ENCODE data around the gene MAP4K3. TPM values are rescaled to one million over a fixed set of nuclear protein-coding genes. Genes with fewer than 3 reads are reported as not detected.

The MAP4K3 gene
- total RNA-seq, 2 donors from 2014 or later: 22.2 to 30.9 TPM

GRCh38 chr2:39377226-39377939 lies 59.7 kb downstream of the MAP4K3 start:
- intact Hi-C loops (cut with DNase I): loop anchor here (10.0 kb wide), 1 partner anchor 147 kb away; no protein-coding TSS in a partner anchor
- H3K27ac ChIP-seq: no peak overlapping the region
- no peak for DNase-seq
- H3K36me3 ChIP-seq: no peaks in the 10 kb centered on the region
- H3K9me3 ChIP-seq: no peaks in the 10 kb centered on the region
- no peaks in the 10 kb centered on the region for H3K27me3 ChIP-seq
- no peak overlapping the region for H3K9ac ChIP-seq (ENCODE audit: low read depth in 2 of 2, low read length in 2 of 2)
- no peak for TF ChIP-seq CTCF (IDR thresholded peaks at IDR 0.05)
- H3K4me3 ChIP-seq: no peak overlapping the region
- no peaks in the 10 kb centered on the region for H3K4me1 ChIP-seq

GRCh38 chr2:39375917-39376316 lies 61.2 kb downstream of the MAP4K3 start:
- Histone ChIP-seq H3K27ac (no peak overlapping the region), H3K9ac (ENCODE audit: low read depth in 2 of 2, low read length in 2 of 2) (no peak overlapping the region), H3K4me3 (no peak overlapping the region), H3K4me1 (no peaks in the 10 kb centered on the region), H3K27me3 (no peaks in the 10 kb centered on the region), H3K36me3 (no peaks in the 10 kb centered on the region), H3K9me3 (no peaks in the 10 kb centered on the region)
- no peak for DNase-seq
- TF ChIP-seq CTCF (IDR thresholded peaks at IDR 0.05): no peak
- intact Hi-C loops (cut with DNase I): loop anchor here (10.0 kb wide), 1 partner anchor 149 kb away; no protein-coding TSS in a partner anchor

- TF ChIP-seq CTCF (IDR thresholded peaks at IDR 0.05): no peak
- no peaks in the 10 kb centered on the region for H3K4me1 ChIP-seq
- no peaks in the 10 kb centered on the region for H3K27me3 ChIP-seq
- no peak overlapping the region for H3K4me3 ChIP-seq
- no peaks in the 10 kb centered on the region for H3K36me3 ChIP-seq
- intact Hi-C loops (cut with DNase I): loop anchor here (10.0 kb wide), 1 partner anchor 152 kb away; no protein-coding TSS in a partner anchor
- H3K9me3 ChIP-seq: no peaks in the 10 kb centered on the region
- no peak overlapping the region for H3K27ac ChIP-seq
- H3K9ac ChIP-seq (ENCODE audit: low read depth in 2 of 2, low read length in 2 of 2): no peak overlapping the region
- no peak for DNase-seq
Observed at GRCh38 chr2:39373181-39373802, 63.8 kb downstream of the MAP4K3 start.

DNA sequence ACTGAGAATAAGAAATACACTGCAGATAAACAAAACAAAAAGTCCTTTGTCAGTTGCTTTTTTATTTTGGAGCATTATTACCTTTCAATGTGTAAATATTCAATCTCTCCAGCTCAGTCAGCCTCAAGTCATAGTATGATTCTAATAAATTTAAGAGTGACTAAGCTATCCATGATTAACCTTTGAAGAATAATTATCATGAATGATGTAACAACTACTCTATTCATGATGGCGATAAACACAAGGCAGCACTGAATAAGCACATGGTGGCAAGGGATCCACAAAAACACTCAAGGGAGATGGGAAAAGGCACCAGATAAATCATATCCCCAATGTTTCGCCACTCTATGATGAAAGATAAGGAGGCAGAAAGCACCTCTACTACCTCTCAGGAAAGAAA lies 67.0 kb downstream of the MAP4K3 start:
- no peak overlapping the region for H3K4me3 ChIP-seq
- no peak overlapping the region for H3K27ac ChIP-seq
- no peak overlapping the region for H3K9ac ChIP-seq (ENCODE audit: low read depth in 2 of 2, low read length in 2 of 2)
- no peaks in the 10 kb centered on the region for H3K36me3 ChIP-seq
- no peak for TF ChIP-seq CTCF (IDR thresholded peaks at IDR 0.05)
- intact Hi-C loops (cut with DNase I): loop anchor here (10.0 kb wide), 1 partner anchor 155 kb away; no protein-coding TSS in a partner anchor
- H3K27me3 ChIP-seq: no peaks in the 10 kb centered on the region
- DNase-seq: no peak
- H3K4me1 ChIP-seq: no peaks in the 10 kb centered on the region
- H3K9me3 ChIP-seq: no peaks in the 10 kb centered on the region

DNA sequence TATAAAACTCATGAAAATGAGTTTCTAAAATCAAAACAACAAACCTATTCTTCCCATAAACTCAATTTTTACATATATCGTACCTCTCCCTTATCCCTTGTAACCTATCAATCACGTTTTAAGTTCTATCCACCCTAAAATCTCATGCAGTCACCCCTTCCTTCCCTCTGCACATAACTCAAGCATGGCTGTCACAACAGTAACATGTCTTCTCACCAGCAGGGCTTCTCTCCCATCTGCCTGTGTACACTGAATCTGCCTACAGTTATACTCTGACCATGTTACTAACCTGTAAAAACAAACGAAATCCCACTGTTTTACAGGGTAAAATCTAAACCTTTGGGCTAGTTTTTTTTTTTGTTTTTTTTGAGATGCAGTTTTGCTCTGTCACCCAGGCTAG lies 68.2 kb downstream of the MAP4K3 start:
- DNase-seq: no peak
- H3K27ac ChIP-seq: no peak overlapping the region
- H3K4me3 ChIP-seq: no peak overlapping the region
- H3K9ac ChIP-seq (ENCODE audit: low read depth in 2 of 2, low read length in 2 of 2): no peak overlapping the region
- H3K36me3 ChIP-seq: no peaks in the 10 kb centered on the region
- no peaks in the 10 kb centered on the region for H3K9me3 ChIP-seq
- H3K4me1 ChIP-seq: no peaks in the 10 kb centered on the region
- H3K27me3 ChIP-seq: no peaks in the 10 kb centered on the region
- no peak for TF ChIP-seq CTCF (IDR thresholded peaks at IDR 0.05)
- intact Hi-C loops (cut with DNase I): no loop called here

Measured in colonic mucosa (tissue), 4 donors.